NCI-H1694 treated with DMSO at 0.1 percent for 48 hours (cell line): Measurements from ENCODE around the gene LIM2.
"Not testable (repeated sequence)": the region's sequence is repeated elsewhere in the genome, so short reads cannot be mapped to it uniquely, and the experiment has no call there.

Experiments
- DNase-seq: peaks from one replicate; lab custom pipeline; 2025; lab: John Stamatoyannopoulos, UW

Gene LIM2

DNA sequence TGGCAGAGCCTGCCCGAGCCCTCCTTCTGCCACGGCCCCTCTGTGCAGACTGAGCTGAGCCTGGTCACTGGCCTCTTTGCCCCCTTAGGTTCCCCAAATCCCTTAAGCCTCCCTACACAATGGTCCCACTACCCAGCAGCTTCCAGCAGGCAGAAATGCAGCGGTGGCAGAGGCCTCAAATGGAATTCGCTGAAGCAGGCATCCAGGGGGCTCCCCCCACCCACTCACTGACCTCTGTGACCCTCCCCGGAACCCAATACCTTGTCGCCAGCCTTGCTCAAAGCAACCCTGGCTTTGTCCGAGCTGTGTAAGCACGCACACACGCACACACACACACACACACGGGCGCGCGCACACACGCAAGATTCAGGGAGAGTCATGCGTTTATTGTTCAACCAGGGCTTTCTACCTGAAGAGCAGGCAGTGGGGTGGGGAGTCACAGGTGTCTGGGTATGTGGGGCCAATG is at the start of gene LIM2:
TSS of gene LIM2 (minus strand) at position 51 of the 466 bp plus-strand sequence. CDS start 531 bp downstream, outside the sequence.
- no peak for DNase-seq

GRCh38 chr19:51434456-51434855 is 46.7 kb upstream of the LIM2 start:
- no peak for DNase-seq

GRCh38 chr19:51433043-51433442 is 45.3 kb upstream of the LIM2 start:
- no peak for DNase-seq

DNA sequence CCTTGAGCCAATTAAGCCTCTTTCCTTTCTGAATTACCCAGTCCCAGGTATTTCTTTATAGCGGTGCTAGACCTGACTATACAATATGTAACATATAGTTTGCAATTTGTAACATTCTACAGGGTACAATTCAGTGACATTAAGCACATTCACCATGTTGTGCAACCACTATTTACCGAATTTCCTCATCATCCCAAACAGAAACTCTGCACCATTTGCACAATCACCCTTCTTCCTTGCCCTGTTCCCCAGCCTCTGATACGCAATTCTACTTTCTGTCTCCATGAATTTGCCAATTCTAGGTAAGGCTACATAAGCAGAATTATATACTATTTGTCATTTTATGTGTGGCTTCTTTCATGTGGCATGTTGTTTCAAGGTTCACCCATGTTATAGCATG is 43.4 kb upstream of the LIM2 start:
- DNase-seq = no peak

- no peak for DNase-seq
Measured at GRCh38 chr19:51430221-51430620, 42.4 kb upstream of the LIM2 start.

DNA sequence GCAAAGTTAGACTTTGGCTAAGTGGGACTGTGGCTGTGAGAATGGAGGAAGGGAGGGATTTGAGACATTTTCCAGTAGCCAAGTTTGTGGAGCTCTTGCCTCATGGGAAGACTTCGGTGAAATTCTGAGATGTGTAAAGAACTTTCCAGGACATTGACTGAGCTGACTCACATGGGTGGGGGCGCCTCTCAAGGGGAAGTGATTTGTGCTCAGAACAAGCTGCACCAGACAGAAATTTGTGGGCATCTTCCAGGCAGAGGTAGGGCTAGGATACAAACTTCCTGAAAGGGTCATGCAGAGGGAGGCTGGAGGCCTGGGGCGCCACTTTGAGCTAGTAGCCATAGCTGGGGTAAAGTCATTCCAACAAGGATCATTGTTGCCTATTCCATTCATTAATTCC is 39.4 kb upstream of the LIM2 start:
- no peak for DNase-seq

DNA sequence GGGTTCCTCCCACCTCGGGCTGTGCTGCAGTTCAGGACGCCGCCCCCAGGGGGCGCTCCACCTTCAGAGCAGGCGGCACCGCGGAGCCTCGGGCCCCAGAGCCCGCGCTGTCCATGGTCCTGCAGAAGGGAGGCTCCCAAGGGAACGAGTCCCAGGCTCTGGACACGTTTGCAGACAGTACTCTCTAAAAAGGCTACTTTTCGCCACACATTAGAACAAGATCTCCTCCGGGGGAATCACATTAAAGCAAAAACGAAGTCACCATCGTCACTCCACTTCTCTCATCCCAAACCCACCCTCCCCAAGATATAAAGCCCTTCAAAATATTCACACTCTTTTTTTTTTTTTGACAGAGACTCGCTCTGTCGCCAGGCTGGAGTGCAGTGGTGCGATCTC is 34.3 kb upstream of the LIM2 start:
- DNase-seq = no peak

DNA sequence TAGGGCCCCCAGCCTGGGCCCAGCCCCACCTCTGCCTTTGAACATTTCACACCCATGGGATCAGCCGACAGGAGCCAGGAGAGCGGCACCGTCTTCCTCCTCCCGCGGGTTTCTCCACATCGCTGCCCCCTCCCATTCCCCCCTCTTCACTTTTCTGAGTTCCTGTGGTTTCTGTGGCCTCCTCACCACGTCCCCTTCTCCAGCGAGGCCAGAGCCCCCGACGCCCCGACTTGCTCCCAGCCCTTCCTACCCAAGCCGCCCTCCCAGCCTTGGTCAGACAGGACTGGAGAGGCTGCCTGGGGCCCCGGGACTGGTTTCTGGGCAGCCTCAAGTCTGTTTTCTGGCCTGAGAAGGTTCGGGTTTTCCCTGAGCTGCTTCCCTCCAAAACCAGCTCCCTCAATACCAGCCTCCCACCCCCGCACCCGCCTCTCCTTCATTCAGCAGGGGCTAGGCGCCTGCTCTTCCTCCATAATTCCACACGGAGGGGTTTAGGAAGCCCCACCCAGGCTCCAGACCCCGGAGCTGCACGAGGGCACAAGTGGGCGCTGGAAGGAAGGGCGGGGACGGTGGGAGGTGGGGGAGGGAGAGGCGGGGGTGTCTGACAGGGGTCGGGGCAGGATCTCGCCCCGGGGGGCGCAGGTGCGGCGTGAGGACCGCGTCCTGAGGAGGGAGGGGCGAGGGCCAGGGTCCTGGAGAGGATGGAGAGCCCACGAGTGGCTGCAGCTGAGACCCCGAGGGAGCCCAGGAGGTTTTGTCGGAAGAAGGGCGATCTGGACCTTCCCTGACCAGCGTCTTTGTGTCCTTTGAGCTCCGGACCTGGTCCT is 33.7 kb upstream of the LIM2 start:
- no peak for DNase-seq

DNA sequence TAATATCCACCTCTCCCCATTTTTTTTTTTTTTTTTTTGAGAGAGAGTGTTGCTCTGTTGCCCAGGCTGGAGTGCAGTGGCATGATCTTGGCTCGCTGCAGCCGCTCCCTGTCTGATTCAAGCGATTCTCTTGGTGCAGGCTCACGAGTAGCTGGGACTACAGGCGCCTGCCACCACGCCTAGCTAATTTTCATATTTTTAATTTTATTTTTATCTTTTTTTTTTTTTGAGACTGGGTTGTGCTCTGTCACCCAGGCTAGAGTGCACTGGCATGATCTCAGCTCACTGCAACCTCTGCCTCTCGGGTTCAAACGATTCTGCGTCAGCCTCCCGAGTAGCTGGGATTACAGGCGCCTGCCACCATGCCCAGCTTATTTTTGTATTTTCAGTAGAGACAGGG is 32.7 kb upstream of the LIM2 start:
- DNase-seq = not testable (repeated sequence)

- DNase-seq = no peak
Measured at GRCh38 chr19:51418707-51419106, 30.9 kb upstream of the LIM2 start.

DNA sequence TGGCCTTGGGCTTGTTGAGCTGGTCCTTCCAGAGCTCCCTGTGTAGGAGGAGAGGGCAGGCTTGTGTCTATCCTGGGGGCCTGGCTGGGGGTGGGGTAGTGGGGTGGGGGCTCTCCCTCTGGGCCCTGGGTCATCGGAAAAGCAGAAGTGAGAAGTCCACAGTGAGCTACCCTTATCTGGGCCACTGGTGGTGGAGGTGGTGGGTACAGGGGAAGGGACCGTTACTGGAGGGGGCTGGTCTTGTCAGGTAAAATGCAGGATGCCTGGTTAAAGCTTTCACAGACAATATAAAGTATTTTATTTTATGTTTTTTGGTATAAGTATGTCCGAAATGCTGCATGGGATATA is 30.0 kb upstream of the LIM2 start:
- DNase-seq = no peak

- no peak for DNase-seq
Measured at GRCh38 chr19:51417107-51417809, 29.5 kb upstream of the LIM2 start, which contains the start of gene SIGLEC10. Gene SIGLEC10 (minus strand): TSS chr19:51417642. CDS start chr19:51417581, 61 bp downstream.

DNA sequence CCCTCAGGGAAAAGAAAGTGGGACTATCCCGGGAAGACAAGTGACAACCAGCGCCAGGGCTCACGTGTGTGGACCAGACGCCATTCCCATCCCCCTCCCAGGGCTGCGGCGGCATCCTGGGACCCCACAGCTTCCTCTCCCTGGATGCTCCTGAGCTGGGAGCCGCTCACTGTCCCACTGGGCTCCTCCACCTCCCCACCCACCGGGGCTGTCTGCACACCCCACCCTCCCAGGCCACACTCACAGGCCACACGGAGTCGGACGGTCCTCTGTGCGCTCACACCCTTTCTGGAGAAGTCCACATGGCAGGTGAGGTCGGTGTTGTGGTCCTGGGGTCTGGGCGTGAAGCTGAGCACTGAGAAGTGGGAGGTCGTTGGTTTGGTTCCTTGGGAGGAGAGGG is 28.6 kb upstream of the LIM2 start:
- DNase-seq = not testable (repeated sequence)

GRCh38 chr19:51415187-51415586 is 27.4 kb upstream of the LIM2 start:
- DNase-seq = no peak

DNA sequence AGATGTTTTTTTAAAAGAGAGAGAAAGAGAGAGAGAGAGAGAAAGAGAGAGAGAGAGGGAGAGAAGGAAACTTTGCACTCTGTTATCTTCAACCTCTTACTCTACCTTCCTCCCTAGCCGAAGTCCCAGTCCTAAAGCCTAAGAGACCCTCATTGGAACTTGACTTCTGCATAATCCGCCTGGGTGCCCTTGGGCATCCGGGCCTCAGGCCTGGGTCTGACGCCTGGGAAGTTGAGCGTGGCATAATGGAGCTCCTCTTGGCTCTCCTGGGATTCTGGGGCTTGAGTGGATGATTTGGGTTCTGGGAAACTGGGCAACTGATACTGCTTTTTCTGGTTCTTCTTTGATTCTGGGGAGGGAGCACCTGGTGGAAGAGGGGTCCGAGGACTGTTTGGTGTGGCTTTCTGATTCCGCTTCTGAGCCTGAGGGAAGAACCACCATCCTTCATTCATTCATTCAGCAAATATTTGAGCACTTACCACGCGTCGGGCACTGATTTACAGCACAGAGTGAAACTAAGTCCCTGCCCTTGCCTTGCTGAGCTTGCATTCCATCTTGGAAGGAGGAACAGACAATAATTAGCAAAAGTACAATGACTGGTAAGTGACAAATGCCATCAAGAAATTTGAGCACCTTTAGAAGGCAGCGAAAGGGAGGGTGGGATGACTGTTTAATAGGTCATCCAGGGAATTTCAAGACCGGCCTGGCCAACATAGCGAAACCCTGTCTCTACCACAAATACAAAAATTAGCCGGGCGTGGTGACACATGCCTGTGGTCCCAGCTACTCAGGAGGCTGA is 23.4 kb upstream of the LIM2 start:
- no peak for DNase-seq

GRCh38 chr19:51407511-51408131 is 19.8 kb upstream of the LIM2 start:
- no peak for DNase-seq

DNA sequence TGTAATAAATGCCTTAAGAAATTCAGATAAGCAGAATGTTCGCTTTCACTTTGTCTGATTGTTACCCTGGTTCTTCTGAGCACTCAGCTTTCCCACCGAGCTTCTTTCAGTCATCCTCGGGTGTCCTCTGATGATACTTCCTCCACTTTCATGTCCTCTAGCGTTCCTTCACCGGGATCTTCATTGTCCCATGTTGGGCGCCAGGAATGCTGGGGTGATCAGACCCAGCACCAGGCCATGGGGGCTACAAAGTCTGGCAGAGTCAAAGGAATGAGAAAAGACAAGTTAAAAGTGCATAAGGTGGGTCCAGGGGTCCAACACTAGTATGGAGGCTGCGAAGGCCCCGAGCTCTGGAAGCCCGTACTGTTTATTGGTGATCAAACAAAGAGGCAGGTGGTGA is 14.3 kb upstream of the LIM2 start:
- no peak for DNase-seq

DNA sequence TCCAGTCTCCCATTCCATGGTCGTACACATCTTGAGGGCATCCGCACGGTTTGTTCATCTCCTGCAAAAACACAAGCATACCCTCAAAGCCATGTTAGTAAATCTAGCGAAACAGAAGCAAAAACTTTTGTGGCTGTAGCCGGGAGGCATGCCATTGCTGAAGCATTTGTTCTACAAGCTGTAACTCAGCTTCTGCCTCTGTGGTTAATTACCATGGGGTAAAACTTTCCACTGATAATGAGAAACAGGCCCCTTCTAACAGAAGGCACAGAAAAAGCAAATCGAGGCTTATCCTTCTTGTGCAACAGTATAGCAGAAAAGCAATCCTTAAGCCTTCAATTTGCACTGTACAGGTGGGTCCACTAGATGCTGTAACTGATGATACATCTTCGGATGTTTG is 12.2 kb upstream of the LIM2 start:
- not testable (repeated sequence) for DNase-seq

DNA sequence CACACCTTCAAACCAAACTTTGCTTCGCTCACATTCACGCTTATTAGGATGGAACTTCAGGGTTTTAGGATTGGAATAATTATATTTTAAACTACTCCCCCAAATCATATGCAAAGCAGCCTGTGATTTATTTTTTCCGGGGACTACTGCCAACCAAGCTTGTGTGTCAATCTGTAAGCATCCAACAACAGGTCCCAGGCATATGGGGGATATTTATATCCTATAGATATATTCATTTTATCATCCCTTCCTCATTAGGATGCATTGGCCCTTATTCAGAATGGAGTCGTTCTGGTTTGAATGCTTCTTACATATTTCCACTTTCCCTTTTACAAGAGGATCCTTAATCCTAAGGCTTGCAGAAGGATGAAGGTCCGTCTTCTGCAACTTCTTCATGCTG is 11.5 kb upstream of the LIM2 start:
- DNase-seq = no peak

DNA sequence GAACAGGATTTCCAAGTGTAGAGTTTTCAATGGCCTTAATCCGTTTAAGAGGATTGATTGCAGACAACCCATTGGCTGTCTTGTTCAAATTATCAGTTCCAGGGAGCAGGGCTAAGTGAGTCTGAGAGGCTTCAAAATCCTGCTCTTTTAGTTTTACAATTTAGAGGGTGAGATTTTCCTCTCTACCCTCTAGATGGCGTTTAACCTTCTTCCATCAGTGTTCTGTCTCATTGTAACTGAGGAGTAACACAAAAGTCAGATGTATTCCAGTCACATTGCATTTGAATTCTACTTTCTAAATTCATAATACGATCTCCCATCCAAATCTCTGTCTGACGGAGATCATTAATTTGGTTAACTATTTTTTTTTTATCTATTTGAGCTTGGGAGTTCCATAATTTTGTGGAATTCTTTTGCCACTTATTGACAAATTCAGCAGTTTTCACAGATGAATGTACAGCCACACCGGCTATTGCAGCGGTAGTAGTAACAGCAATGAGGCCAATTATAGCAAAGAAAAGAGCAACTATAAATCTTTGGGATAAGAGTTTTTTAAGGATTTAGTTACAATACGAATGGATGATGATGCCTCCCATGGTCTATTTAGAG is 10.4 kb upstream of the LIM2 start:
- no peak for DNase-seq

GRCh38 chr19:51397453-51397852 is 9.7 kb upstream of the LIM2 start:
- not testable (repeated sequence) for DNase-seq

DNA sequence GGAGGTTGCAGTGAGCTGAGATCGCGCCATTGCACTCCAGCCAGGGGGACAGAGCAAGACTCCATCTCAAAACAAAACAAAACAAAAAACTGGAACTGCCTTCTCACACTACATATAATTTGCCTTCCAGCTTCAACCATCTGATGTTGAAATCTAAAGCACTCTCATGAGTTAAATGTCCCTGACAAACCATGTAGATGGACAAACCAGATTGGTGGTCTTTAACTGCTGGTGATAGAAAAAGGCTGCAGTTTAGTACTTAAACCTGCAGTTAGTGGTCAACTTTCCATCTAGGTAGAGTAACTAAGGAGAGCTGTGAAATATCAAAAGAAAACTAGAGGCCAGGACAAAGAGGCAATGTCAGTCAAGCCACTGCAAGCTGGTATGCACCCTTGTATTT is 8.4 kb upstream of the LIM2 start:
- no peak for DNase-seq
